Keratinocyte (primary cell): ENCODE measurements around the gene AADACL2. TPM values are rescaled to one million over a fixed set of nuclear protein-coding genes. Genes with fewer than 3 reads are reported as not detected.

Experiments used
- DNase-seq: peaks from one replicate; pipeline ENCODE4 v3.0.0-alpha.2; 2011; ENCODE audit warnings: low read depth, missing footprints, low spot score
- FAIRE-seq: peaks from 2 replicates; lab custom pipeline; 2011; peaks lifted over from hg19 to GRCh38; lab: Jason Lieb, UNC
- H2AFZ ChIP-seq: 2 replicates; pipeline ENCODE4 v1.6.0; 2012; ENCODE audit warnings: low read length, control low read depth, inconsistent platforms; ENCODE audit not compliant: control insufficient read depth
- H3K27ac ChIP-seq: 2 replicates; pipeline ENCODE4 v1.5.1; 2011; ENCODE audit warnings: low read length; ENCODE audit not compliant: control insufficient read depth, insufficient read depth
- H3K27me3 ChIP-seq: 3 replicates; pipeline ENCODE4 v1.6.0; 2011; ENCODE audit warnings: low read length; ENCODE audit not compliant: control insufficient read depth, insufficient read depth; ENCODE audit errors: extremely low read depth
- H3K36me3 ChIP-seq, 2 experiments: 2 replicates in 1 of 2; 3 replicates in 1 of 2; pipeline ENCODE4 v1.5.1; 2011; ENCODE audit warnings: low read length in 2 of 2, mild to moderate bottlenecking in 1 of 2; ENCODE audit not compliant: control insufficient read depth in 2 of 2, insufficient read depth in 2 of 2; ENCODE audit errors: extremely low read depth in 1 of 2
- H3K4me1 ChIP-seq: 3 replicates; pipeline ENCODE4 v1.5.1; 2011; ENCODE audit warnings: low read length; ENCODE audit not compliant: control insufficient read depth, insufficient read depth; ENCODE audit errors: extremely low read depth
- H3K4me2 ChIP-seq: 3 replicates; pipeline ENCODE4 v1.6.0; 2011; ENCODE audit warnings: low read depth, low read length; ENCODE audit not compliant: control insufficient read depth, insufficient read depth; ENCODE audit errors: extremely low read depth
- H3K4me3 ChIP-seq, 3 experiments: fragments of 200-600 bp in 1 of 3; sonication (generic) in 1 of 3; 2 replicates in 2 of 3; 3 replicates in 1 of 3; pipeline ENCODE4 v1.5.1; 2011 to 2016; ENCODE audit warnings: low read length in 3 of 3, mild to moderate bottlenecking in 3 of 3, control low read depth in 2 of 3, inconsistent platforms in 1 of 3, low read depth in 1 of 3, mixed read lengths in 1 of 3, mixed run types in 1 of 3, moderate library complexity in 1 of 3; ENCODE audit not compliant: control insufficient read depth in 2 of 3, insufficient read depth in 2 of 3; ENCODE audit errors: extremely low read depth in 1 of 3
- H3K79me2 ChIP-seq: 2 replicates; pipeline ENCODE4 v1.6.0; 2012; ENCODE audit warnings: low read length; ENCODE audit not compliant: control insufficient read depth, insufficient read depth
- H3K9ac ChIP-seq: 3 replicates; pipeline ENCODE4 v1.6.0; 2011; ENCODE audit warnings: low read length; ENCODE audit not compliant: control insufficient read depth, insufficient read depth; ENCODE audit errors: extremely low read depth
- H3K9me1 ChIP-seq: 3 replicates; pipeline ENCODE4 v1.6.0; 2011; ENCODE audit warnings: low read length; ENCODE audit not compliant: control insufficient read depth, insufficient read depth; ENCODE audit errors: extremely low read depth
- H3K9me3 ChIP-seq: 2 replicates; pipeline ENCODE4 v1.5.1; 2012; ENCODE audit warnings: low read depth, low read length; ENCODE audit not compliant: control insufficient read depth
- H4K20me1 ChIP-seq: 3 replicates; pipeline ENCODE4 v1.6.0; 2011; ENCODE audit warnings: low read length; ENCODE audit not compliant: control insufficient read depth, insufficient read depth; ENCODE audit errors: extremely low read depth
- EZH2 ChIP-seq: IDR thresholded peaks from one replicate; pipeline ENCODE4 v1.6.1; 2012; ENCODE audit warnings: inconsistent platforms, mild to moderate bottlenecking, low read length, moderate library complexity
- dilution Hi-C: fragments of 300-500 bp; cut with MboI; formaldehyde crosslinking; loops from one replicate; pipeline ENCODE4 v1.7.0; 2020; ENCODE audit warnings: low sequenced_read_pairs; ENCODE audit not compliant: extremely low pct_ligation_motif_present
- polyA plus RNA-seq, 5 experiments: library from polyadenylated mRNA; depleted of rRNA in 3 of 5; stranded (reverse) in 3 of 5; stranded (forward) in 1 of 5; unstranded in 1 of 5; fragments of >200 nt; gene quantifications; 1 replicate in 1 of 5; 2 replicates in 3 of 5; 3 replicates in 1 of 5; pipeline versions ENCODE4 v1.2.1 to v1.2.3, GENCODE V29; 2011 to 2012; ENCODE audit warnings: missing spikeins in 2 of 5, low read depth in 1 of 5, low replicate concordance in 1 of 5
- TF ChIP-seq, protein P1 (sequence below), 3 experiments: IDR thresholded peaks in 1 of 3; conservative IDR thresholded peaks in 1 of 3; optimal IDR thresholded peaks in 1 of 3; 2 replicates in 2 of 3; 3 replicates in 1 of 3; pipeline versions ENCODE3 to v1.5.1; 2011; ENCODE audit warnings: low read length in 3 of 3, mild to moderate bottlenecking in 3 of 3, moderate library complexity in 2 of 3, control low read depth in 1 of 3, inconsistent platforms in 1 of 3; ENCODE audit not compliant: insufficient read depth in 2 of 3; ENCODE audit errors: extremely low read depth in 1 of 3

Gene AADACL2
- polyA plus RNA-seq, 1 donor (not counting 4 experiments of a cell fraction or from before 2014, with no cell fraction given): 0.38 TPM

DNA sequence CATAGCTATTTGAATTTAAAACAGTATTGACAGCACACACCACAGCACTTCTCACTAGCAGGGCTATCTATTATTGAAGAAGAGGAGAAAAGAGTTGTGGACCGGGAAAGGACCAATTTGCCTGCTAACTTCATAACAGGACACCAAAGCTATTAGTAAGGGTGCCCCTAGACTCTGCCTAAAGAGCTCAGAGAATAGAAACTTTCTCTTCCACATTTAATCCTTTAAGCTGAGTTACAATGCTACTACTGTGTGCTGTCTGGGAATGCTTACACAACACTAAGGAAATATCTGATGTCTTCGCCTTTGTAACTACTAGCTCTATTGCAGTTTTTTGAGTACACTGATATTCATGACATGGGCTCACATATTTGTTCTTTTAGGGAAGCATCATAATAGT, 66.7 kb downstream of the AADACL2 start:
- Histone ChIP-seq H3K4me3 (no peak overlapping the region), H3K36me3 (no peaks in the 10 kb centered on the region), H3K27ac (no peak overlapping the region), H3K9ac (no peak overlapping the region), H2AFZ (peak overlapping the region; percentile 1), H3K4me1 (peaks cover 6% of the 10 kb centered on the region), H3K4me2 (no peak overlapping the region), H3K27me3 (no peaks in the 10 kb centered on the region), H4K20me1 (no peaks in the 10 kb centered on the region), H3K79me2 (no peaks in the 10 kb centered on the region), H3K9me1 (no peaks in the 10 kb centered on the region), H3K9me3 (no peaks in the 10 kb centered on the region)
- DNase-seq: no peak
- FAIRE-seq: no peak
- TF ChIP-seq, protein P1, sequence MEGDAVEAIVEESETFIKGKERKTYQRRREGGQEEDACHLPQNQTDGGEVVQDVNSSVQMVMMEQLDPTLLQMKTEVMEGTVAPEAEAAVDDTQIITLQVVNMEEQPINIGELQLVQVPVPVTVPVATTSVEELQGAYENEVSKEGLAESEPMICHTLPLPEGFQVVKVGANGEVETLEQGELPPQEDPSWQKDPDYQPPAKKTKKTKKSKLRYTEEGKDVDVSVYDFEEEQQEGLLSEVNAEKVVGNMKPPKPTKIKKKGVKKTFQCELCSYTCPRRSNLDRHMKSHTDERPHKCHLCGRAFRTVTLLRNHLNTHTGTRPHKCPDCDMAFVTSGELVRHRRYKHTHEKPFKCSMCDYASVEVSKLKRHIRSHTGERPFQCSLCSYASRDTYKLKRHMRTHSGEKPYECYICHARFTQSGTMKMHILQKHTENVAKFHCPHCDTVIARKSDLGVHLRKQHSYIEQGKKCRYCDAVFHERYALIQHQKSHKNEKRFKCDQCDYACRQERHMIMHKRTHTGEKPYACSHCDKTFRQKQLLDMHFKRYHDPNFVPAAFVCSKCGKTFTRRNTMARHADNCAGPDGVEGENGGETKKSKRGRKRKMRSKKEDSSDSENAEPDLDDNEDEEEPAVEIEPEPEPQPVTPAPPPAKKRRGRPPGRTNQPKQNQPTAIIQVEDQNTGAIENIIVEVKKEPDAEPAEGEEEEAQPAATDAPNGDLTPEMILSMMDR (optimal IDR thresholded peaks at IDR 0.05 in 1 of 3, IDR thresholded peaks at IDR 0.05 in 1 of 3, conservative IDR thresholded peaks at IDR 0.05 in 1 of 3; ENCODE audit: extremely low read depth in 1 of 3, insufficient read depth in 2 of 3, low read length in 3 of 3): no peak
- TF ChIP-seq EZH2: no peak
- dilution Hi-C loops: no loop called here

DNA sequence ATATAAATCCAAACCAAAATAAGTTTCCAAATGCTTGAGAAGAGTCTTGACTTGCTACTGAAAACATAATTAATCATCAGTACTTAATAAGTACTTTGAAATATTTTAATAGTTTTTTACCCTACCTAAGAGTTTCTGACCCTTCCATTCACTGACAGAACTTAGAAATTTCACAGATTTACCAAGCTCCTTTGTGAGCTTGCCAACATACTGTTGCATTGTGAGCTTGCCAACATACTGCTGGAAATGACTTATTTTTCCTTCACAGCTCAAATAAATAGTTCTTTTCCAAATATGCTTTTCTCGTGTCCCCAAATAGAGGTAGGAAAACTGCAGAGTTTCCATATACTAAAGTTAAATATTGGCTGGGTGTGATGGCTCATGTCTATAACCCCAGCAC, 70.5 kb downstream of the AADACL2 start:
- Histone ChIP-seq H4K20me1 (no peaks in the 10 kb centered on the region), H3K4me3 (no peak overlapping the region), H3K9me1 (no peaks in the 10 kb centered on the region), H3K4me2 (no peak overlapping the region), H3K27ac (no peak overlapping the region), H3K9ac (no peak overlapping the region), H3K4me1 (peaks cover 4% of the 10 kb centered on the region), H3K9me3 (no peaks in the 10 kb centered on the region), H2AFZ (no peak overlapping the region), H3K27me3 (no peaks in the 10 kb centered on the region), H3K79me2 (no peaks in the 10 kb centered on the region), H3K36me3 (no peaks in the 10 kb centered on the region)
- no peak for DNase-seq
- TF ChIP-seq EZH2: no peak
- TF ChIP-seq, protein P1 (optimal IDR thresholded peaks at IDR 0.05 in 1 of 3, IDR thresholded peaks at IDR 0.05 in 1 of 3, conservative IDR thresholded peaks at IDR 0.05 in 1 of 3; ENCODE audit: extremely low read depth in 1 of 3, insufficient read depth in 2 of 3, low read length in 3 of 3): no peak
- no peak for FAIRE-seq
- dilution Hi-C loops: no loop called here
